ENCODE results near the gene NME7. TPM values are rescaled to one million over a fixed set of nuclear protein-coding genes. Genes with fewer than 3 reads are reported as not detected.
"Not testable (repeated sequence)": the region's sequence is repeated elsewhere in the genome, so short reads cannot be mapped to it uniquely, and the experiment has no call there.

The NME7 gene
- total RNA-seq, 1 donor = 10.5 TPM

DNA sequence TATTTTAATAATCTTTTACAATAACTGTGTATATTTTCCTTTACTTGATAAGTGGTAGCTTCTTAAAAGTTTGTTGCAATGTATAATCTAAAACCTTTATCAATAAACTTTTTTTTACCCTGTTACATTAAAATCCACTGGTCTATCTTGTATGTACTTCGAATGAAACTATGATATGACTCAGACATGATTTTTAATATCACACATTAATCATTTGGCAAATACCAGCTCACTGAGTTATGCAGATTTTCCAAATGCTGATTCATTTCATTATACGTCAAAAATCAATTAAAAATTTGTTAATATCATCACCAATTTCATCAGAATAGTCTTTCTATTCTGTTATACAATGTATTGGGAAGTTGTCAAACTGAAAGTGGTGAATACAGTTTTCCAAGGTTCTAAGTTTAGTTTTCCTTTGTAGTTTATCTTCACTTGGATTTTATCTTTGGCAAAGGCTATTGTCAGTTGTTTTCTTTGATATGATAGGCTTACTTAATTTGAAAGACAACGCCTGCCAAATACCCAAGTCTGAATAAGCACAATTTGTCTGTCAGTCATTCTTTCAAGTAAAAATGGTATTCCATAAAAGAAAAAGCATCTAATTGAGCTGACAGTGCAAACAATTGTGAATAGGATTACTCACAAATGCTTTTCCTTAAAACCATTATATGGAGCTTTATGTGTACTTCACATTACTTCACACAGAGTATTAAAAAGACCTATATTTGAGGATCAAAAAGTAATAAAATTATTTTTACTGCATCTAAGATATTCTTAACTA lies 127.0 kb downstream of the NME7 start:
- no peak for DNase-seq (ENCODE audit: low read depth in 2 of 3, low spot score in 2 of 3)

- DNase-seq (ENCODE audit: low read depth in 2 of 3, low spot score in 2 of 3) = no peak
These were observed 130.7 kb downstream of the NME7 start for GRCh38 chr1:169236880-169237279.

- no peak for DNase-seq (ENCODE audit: low read depth in 2 of 3, low spot score in 2 of 3)
These were observed 131.5 kb downstream of the NME7 start for GRCh38 chr1:169236143-169236542.

GRCh38 chr1:169235568-169235967 lies 132.0 kb downstream of the NME7 start:
- no peak for DNase-seq (ENCODE audit: low read depth in 2 of 3, low spot score in 2 of 3)

DNA sequence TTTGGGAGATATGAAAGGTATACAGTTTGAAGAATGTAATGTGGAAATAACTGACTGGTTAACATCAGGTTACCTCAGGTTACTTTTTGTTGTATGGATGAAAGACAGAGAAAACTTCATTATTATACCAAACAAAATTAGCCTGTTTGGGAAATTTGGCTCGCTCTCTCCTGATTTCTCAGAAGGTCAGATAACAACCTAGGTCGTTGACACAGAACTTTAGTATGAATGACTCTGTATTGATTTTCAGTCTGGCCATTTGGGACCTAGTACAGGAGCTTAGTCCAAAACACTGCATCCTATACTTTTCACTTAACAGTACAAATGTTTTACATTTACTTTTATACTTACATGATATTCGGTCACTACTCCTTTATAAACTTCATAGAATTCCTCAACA lies 132.8 kb downstream of the NME7 start:
- DNase-seq (ENCODE audit: low read depth in 2 of 3, low spot score in 2 of 3) = no peak

- peak in 2 of 3 donors; percentile 25 to 71 for DNase-seq (ENCODE audit: low read depth in 2 of 3, low spot score in 2 of 3)
These were observed 150.0 kb downstream of the NME7 start for GRCh38 chr1:169217636-169218035.

DNA sequence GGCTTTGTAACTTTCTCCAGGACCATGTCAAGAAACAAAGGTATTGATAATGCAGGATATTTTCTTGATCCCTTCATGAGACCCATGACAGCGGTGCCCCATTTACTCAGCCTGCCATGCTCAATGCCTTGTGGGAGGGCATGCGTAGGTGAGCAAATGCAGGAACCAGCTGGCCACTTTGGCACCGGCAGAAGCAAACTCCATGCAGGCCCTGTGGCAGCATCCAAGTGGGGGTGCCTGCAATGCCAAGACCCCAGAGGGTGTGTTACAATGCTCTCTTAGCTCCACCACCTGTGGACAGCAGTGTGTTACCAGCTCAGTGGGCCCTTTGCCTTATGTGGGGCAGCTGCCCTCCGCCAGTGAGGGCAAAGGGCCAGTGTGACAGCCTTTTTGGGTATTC lies 153.0 kb downstream of the NME7 start:
- DNase-seq (ENCODE audit: low read depth in 2 of 3, low spot score in 2 of 3) = no peak

DNA sequence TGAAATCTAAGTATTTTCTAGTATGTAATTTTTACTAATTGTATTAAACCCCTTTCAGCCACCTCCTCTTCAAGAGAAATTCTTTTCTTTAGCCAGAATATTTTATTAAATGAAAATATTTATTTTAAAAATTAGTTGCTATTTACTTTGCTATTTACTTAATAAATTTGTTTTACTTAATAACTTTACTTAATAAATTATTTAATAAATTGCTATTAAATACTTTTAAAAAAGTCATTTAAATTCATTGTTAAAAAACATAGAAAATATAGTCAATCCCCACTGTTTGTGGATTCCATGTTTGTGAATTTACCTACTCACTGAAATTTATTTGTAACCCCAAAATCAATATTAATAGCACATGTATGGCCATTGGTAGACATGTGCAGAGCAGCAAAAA lies 155.5 kb downstream of the NME7 start:
- DNase-seq (ENCODE audit: low read depth in 2 of 3, low spot score in 2 of 3) = no peak

GRCh38 chr1:169207797-169208520 lies 159.6 kb downstream of the NME7 start:
- DNase-seq (ENCODE audit: low read depth in 2 of 3, low spot score in 2 of 3) = no peak

- DNase-seq (ENCODE audit: low read depth in 2 of 3, low spot score in 2 of 3) = no peak
These were observed 163.4 kb downstream of the NME7 start for GRCh38 chr1:169204157-169204556.

- DNase-seq (ENCODE audit: low read depth in 2 of 3, low spot score in 2 of 3) = no peak
These were observed 164.6 kb downstream of the NME7 start for GRCh38 chr1:169202791-169203665.

GRCh38 chr1:169201084-169201619 lies 166.4 kb downstream of the NME7 start:
- no peak for DNase-seq (ENCODE audit: low read depth in 2 of 3, low spot score in 2 of 3)

DNA sequence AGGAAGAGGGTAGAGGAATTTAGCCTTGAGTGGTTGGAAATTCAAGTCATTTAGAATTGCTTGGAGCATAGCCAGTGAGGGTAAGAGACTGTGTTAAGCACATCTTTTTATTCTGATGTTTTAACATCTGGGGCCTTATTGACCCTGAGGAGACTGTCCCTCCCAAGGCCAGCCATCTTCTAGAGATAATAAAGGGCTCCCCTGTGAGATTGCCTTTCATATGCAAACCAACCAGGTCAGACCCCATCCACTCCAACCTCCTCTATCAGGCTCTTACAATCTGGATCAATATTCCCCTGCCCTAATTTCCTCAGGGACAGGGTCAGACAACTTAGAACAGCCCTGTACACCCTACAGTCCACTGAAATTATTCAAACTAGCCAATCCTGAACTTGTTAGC lies 167.3 kb downstream of the NME7 start:
- no peak for DNase-seq (ENCODE audit: low read depth in 2 of 3, low spot score in 2 of 3)

DNA sequence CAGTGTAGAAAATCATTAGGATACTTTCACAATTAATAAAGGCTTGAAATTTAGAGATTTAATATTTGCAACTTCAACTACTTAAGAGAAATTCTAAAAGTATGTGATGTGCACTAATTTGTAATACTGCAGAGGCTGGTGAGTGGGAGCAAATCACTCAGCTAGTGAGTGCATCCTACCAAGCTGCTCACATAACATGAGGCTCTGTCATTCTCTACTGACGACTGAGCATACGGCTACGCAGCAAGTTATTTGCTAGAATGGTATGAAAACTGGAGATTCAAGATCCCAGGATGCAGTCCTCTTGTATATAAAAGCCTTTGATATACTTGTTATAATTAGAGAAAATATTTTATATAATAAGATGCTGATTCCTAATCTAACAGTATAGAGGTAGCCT lies 171.0 kb downstream of the NME7 start:
- no peak for DNase-seq (ENCODE audit: low read depth in 2 of 3, low spot score in 2 of 3)

- peak in 2 of 3 donors; percentile 6 to 24 for DNase-seq (ENCODE audit: low read depth in 2 of 3, low spot score in 2 of 3)
These were observed 171.4 kb downstream of the NME7 start for GRCh38 chr1:169196161-169196560.

DNA sequence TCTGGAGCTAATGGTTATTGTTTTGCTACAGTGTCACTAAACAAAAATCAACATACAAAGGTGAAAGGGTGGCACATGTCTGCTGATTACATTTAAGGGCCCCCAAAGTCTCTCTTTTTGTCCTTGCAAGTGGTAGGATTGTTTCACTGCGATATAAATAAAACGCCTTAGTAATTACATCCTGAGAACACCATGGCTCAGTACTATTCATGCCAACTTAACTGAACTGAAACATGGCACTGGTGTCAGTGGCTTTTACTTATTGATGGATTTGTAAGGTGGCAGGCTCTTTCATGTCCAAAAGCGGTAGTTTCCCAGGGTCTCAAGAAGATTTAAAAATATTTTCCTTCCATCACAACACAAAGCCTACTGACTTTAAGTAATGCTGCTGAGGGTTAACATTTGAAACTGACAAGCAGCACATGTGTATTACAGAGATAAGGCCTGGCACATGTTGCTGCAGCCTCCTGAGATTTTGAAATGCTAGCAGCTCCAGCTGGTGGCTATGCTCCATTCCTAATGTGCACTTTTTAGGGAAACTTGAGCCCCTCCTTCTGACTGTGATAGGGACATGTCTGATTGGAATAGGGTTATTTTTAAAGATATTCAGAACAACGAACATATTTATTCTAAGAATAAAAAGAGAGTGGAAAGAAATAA lies 174.3 kb downstream of the NME7 start:
- peak in 2 of 3 donors; percentile 60 to 86 for DNase-seq (ENCODE audit: low read depth in 2 of 3, low spot score in 2 of 3)

DNA sequence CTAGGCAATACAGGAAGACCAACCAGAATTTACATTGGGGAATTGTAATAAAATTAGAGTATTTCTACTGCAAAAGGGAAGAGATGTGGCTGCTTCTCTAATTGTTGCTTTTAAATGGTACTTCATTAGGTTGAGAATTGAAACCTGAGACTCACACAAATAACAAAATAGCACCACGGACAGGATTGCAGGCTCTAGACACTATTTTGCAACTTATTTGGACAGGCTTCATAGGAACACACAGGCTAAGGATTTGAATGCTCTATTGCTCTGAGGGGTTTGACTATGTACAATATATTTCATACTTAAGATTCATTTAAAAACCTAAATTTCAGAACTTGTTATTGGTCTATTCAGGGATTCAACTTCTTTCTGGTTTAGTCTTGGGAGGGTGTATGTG lies 181.5 kb downstream of the NME7 start:
- no peak for DNase-seq (ENCODE audit: low read depth in 2 of 3, low spot score in 2 of 3)

DNA sequence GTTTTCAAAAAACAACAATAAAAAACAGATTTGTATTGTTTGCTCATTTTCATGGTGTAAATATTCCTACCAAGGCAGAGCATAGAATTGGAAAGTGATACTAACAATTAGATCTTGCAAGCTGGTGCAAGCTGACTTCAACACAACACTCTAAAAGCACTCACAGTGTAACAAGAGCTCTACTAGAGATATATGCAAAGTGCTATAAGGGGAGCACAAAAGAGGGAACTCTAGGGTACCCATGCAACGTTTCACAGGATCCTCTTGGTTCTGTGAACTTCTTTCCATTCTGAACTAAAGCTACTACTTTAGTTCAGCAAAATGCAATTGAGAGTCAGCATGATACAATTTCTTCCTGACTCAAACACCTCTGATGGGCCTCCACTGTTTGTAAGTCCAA lies 182.8 kb downstream of the NME7 start:
- DNase-seq (ENCODE audit: low read depth in 2 of 3, low spot score in 2 of 3) = no peak

DNA sequence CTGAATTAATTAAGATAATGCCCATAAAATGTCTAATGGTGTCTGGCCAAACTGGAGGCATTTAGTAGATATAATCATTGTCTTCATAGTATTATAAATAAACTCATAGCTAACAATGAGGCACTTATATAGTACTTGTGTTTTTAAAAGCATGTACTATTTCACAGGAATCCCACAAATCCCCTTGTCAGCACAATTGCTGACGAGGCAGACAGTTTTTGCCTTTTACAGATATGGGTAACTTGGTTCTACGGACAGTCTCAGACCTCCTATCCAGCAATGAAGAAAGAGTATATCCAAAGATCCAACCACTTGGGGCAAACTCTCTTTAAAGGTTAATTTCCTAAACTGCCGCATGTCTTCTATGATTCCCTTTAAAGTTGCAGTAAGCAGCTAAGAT lies 187.4 kb downstream of the NME7 start:
- no peak for DNase-seq (ENCODE audit: low read depth in 2 of 3, low spot score in 2 of 3)

DNA sequence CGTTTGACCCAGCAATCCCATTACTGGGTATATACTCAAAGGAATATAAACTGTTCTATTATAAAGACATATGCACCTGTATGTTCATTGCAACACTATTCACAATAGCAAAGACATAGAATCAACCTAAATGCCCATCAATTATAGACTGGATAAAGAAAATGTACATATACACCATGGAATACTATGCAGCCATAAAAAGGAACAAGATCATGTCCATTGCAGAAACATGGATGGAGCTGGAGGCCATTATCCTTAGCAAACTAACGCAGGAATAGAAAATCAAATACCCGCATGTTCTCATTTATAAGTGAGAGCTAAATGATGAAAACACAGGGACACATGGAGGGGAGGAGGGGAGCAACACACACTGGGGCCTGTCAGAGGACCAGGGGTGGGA lies 188.2 kb downstream of the NME7 start:
- DNase-seq (ENCODE audit: low read depth in 2 of 3, low spot score in 2 of 3) = not testable (repeated sequence)

All from hematopoietic multipotent progenitor cell (in vitro differentiated cells).